NCI-H460 (cell line): Measurements from ENCODE around the gene SLC7A8. TPM values are rescaled to one million over a fixed set of nuclear protein-coding genes. Genes with fewer than 3 reads are reported as not detected.

Experiments used
- DNase-seq: peaks from one replicate; pipeline ENCODE4 v3.0.0-alpha.2; 2016; ENCODE audit warnings: low read depth; ENCODE audit errors: extremely low read depth
- small RNA-seq, 2 experiments: library from RNA; depleted of rRNA; stranded (forward); fragments of <200 nt; gene quantifications; one replicate each; pipeline ENCODE3, GENCODE V24; 2014
- total RNA-seq: library from RNA; depleted of rRNA; stranded (reverse); fragments of >200 nt; shearing (Covaris generic); gene quantifications from 2 replicates; pipeline ENCODE4 v1.2.3, GENCODE V29; 2014; rRNA removed

The SLC7A8 gene
- total RNA-seq, 1 experiment from 2014 or later: 1.1 TPM

- DNase-seq: no peak
Measured at GRCh38 chr14:23076785-23077408, 106.6 kb downstream of the SLC7A8 start.

Small RNA genes within 50 kb of the gene (small RNA-seq; reads per million reads assigned to genes)
- gene AL049829.1: 0 reads per million in 2 experiments
- 0 reads per million in 2 experiments for gene RNU6-1138P

Other genes starting within 250 kb of the SLC7A8 start
- gene HAUS4, start 226.6 kb downstream of the SLC7A8 start, total RNA-seq: 77.6 and 81.7 TPM in 2 replicates
- gene AJUBA, start 201.1 kb downstream of the SLC7A8 start, total RNA-seq: 61.0 and 75.1 TPM in 2 replicates
- gene C14orf93, start 173.5 kb downstream of the SLC7A8 start, total RNA-seq: 12.8 and 15.1 TPM in 2 replicates
- 191 and 254 TPM in 2 replicates for gene PSMB5, start 148.8 kb downstream of the SLC7A8 start, total RNA-seq
- gene PSMB11, start 141.4 kb downstream of the SLC7A8 start, total RNA-seq: not detected in 2 replicates
- 4.4 and 4.6 TPM in 2 replicates for gene CDH24, start 126.1 kb downstream of the SLC7A8 start, total RNA-seq
- gene ACIN1, start 88.5 kb downstream of the SLC7A8 start, total RNA-seq: 73.8 and 92.9 TPM in 2 replicates
- 41.5 and 45.7 TPM in 2 replicates for gene C14orf119, start 88.2 kb downstream of the SLC7A8 start, total RNA-seq
- gene CIROP, start 78.7 kb downstream of the SLC7A8 start, total RNA-seq: not detected in 2 replicates
- not detected in 2 replicates for gene CEBPE, start 64.4 kb downstream of the SLC7A8 start, total RNA-seq
- not detected in 2 replicates for gene RNF212B, start 54.3 kb upstream of the SLC7A8 start, total RNA-seq
- gene HOMEZ, start 102.5 kb upstream of the SLC7A8 start, total RNA-seq: 7.1 and 7.8 TPM in 2 replicates
- 6.8 and 7.5 TPM in 2 replicates for gene PPP1R3E, start 119.2 kb upstream of the SLC7A8 start, total RNA-seq
- 21.2 and 25.9 TPM in 2 replicates for gene BCL2L2, start 123.2 kb upstream of the SLC7A8 start, total RNA-seq
- gene PABPN1, start 137.8 kb upstream of the SLC7A8 start, total RNA-seq: 70.8 and 90.2 TPM in 2 replicates
- gene SLC22A17, start 169.2 kb upstream of the SLC7A8 start, total RNA-seq: 1.6 and 2.2 TPM in 2 replicates
- 0.05 TPM in 1 of 2 replicates, not detected in the other for gene EFS, start 181.5 kb upstream of the SLC7A8 start, total RNA-seq
- not detected in 2 replicates for gene IL25, start 189.1 kb upstream of the SLC7A8 start, total RNA-seq
- gene CMTM5, start 193.4 kb upstream of the SLC7A8 start, total RNA-seq: not detected in 2 replicates
- not detected in 2 replicates for gene MYH6, start 224.6 kb upstream of the SLC7A8 start, total RNA-seq